SU-DHL-6 (cell line): Measurements from ENCODE around the gene ZBTB8OS.
"Not testable (repeated sequence)": the region's sequence is repeated elsewhere in the genome, so short reads cannot be mapped to it uniquely, and the experiment has no call there.

Experiments used
- H2AFZ ChIP-seq: fragments of 200-600 bp; sonication (generic); 2 replicates; pipeline ENCODE4 v1.6.1; 2014; ENCODE audit warnings: low read depth, mild to moderate bottlenecking, moderate library complexity, mixed read lengths, antibody characterized with exemption, low read length; ENCODE audit not compliant: severe bottlenecking
- H3F3A ChIP-seq: fragments of 200-600 bp; shearing (Covaris generic); 2 replicates; pipeline ENCODE4 v1.6.0; 2016; ENCODE audit warnings: antibody characterized with exemption, mild to moderate bottlenecking; ENCODE audit not compliant: insufficient read depth
- H3K27ac ChIP-seq: fragments of 200-600 bp; sonication (generic); 2 replicates; pipeline ENCODE4 v1.5.1; 2016; ENCODE audit warnings: low read depth, mild to moderate bottlenecking, low read length, moderate library complexity, mixed read lengths
- H3K27me3 ChIP-seq: fragments of 200-600 bp; sonication (generic), shearing (Covaris generic); 2 replicates; pipeline ENCODE4 v1.6.0; 2014; ENCODE audit warnings: mild to moderate bottlenecking, low read length
- H3K36me3 ChIP-seq: fragments of 200-600 bp; sonication (generic); 2 replicates; pipeline ENCODE4 v1.6.1; 2014; ENCODE audit warnings: mild to moderate bottlenecking, low read length, mixed read lengths
- H3K4me2 ChIP-seq: fragments of 300-600, 200-600 bp; shearing (Covaris generic), sonication (generic); 2 replicates; pipeline ENCODE4 v1.6.0; 2014; ENCODE audit warnings: low read length, low read depth, mild to moderate bottlenecking; ENCODE audit not compliant: poor library complexity, severe bottlenecking
- H3K4me3 ChIP-seq: fragments of 200-600 bp; sonication (generic); 2 replicates; pipeline ENCODE4 v1.5.1; 2014; ENCODE audit warnings: antibody characterized with exemption, low read length, mild to moderate bottlenecking, mixed read lengths; ENCODE audit not compliant: insufficient read depth, poor library complexity, severe bottlenecking
- H3K79me2 ChIP-seq: fragments of 200-600 bp; sonication (generic); 2 replicates; pipeline ENCODE4 v1.6.1; 2014; ENCODE audit warnings: mild to moderate bottlenecking, low read length, moderate library complexity; ENCODE audit not compliant: insufficient read depth
- H3K9ac ChIP-seq: fragments of 200-600 bp; sonication (generic); 2 replicates; pipeline ENCODE4 v1.7.0; 2014; ENCODE audit warnings: mild to moderate bottlenecking, low read length
- H3K9me2 ChIP-seq: fragments of 200-600 bp; sonication (generic); replicated peaks from 2 replicates; pipeline ENCODE4 v1.6.1; 2014; ENCODE audit warnings: low read length; ENCODE audit not compliant: insufficient read depth
- H3K9me3 ChIP-seq: fragments of 200-600 bp; sonication (generic); 2 replicates; pipeline ENCODE4 v1.6.1; 2014; ENCODE audit warnings: low read length, mixed read lengths; ENCODE audit not compliant: insufficient read depth
- H4K20me1 ChIP-seq: fragments of 200-600 bp; sonication (generic); 2 replicates; pipeline ENCODE4 v1.6.1; 2014; ENCODE audit warnings: low read depth, mild to moderate bottlenecking, antibody characterized with exemption, low read length, moderate library complexity, mixed read lengths
- EZH2phosphoT487 ChIP-seq: fragments of 200-600 bp; sonication (generic), shearing (Covaris generic); conservative IDR thresholded peaks from 2 replicates; pipeline ENCODE4 v1.6.1; 2018; ENCODE audit warnings: mild to moderate bottlenecking, antibody characterized with exemption, low read length, moderate library complexity, mixed read lengths
- TF ChIP-seq, protein P1 (sequence below): fragments of 200-600 bp; sonication (generic); IDR thresholded peaks from one replicate; pipeline ENCODE4 v1.5.1; 2017; ENCODE audit warnings: antibody characterized with exemption, mild to moderate bottlenecking, low read length, moderate library complexity; ENCODE audit not compliant: insufficient read depth, poor library complexity, severe bottlenecking

Gene ZBTB8OS

DNA sequence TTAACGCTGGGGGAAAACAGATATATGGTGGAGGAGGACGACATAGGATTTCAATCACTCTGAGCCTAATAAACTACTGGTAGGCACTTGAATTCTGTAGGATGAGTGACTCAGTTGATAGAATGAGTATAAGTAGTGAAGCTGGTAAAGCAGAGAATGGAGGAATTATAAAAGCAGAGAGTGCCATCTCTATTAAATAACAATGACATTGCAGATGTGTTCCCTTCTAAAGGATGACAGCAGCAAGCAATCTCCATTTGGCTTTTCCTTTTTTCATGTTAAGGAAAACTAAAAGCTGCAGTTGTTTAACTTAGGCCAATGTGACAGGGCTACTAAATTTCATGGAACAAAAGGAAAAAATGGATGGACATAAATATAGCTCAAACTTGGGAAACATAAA lies 17.5 kb downstream of the ZBTB8OS start:
- H3K27ac ChIP-seq: no peak overlapping the region
- H2AFZ ChIP-seq: no peak overlapping the region
- H3K9me2 ChIP-seq: no peaks in the 10 kb centered on the region
- no peak overlapping the region for H3K9ac ChIP-seq
- peaks cover 11% of the 10 kb centered on the region; the same call in 1 of the 2 replicates for H4K20me1 ChIP-seq
- peaks cover 5% of the 10 kb centered on the region; the same call in 1 of the 2 replicates for H3F3A ChIP-seq
- no peaks in the 10 kb centered on the region for H3K9me3 ChIP-seq
- peaks cover 73% of the 10 kb centered on the region for H3K79me2 ChIP-seq
- no peak for TF ChIP-seq EZH2phosphoT487
- TF ChIP-seq, protein P1, sequence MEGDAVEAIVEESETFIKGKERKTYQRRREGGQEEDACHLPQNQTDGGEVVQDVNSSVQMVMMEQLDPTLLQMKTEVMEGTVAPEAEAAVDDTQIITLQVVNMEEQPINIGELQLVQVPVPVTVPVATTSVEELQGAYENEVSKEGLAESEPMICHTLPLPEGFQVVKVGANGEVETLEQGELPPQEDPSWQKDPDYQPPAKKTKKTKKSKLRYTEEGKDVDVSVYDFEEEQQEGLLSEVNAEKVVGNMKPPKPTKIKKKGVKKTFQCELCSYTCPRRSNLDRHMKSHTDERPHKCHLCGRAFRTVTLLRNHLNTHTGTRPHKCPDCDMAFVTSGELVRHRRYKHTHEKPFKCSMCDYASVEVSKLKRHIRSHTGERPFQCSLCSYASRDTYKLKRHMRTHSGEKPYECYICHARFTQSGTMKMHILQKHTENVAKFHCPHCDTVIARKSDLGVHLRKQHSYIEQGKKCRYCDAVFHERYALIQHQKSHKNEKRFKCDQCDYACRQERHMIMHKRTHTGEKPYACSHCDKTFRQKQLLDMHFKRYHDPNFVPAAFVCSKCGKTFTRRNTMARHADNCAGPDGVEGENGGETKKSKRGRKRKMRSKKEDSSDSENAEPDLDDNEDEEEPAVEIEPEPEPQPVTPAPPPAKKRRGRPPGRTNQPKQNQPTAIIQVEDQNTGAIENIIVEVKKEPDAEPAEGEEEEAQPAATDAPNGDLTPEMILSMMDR: no peak
- H3K27me3 ChIP-seq: no peaks in the 10 kb centered on the region
- H3K36me3 ChIP-seq: peaks cover 30% of the 10 kb centered on the region
- H3K4me3 ChIP-seq: no peak overlapping the region
- H3K4me2 ChIP-seq: no peak overlapping the region

DNA sequence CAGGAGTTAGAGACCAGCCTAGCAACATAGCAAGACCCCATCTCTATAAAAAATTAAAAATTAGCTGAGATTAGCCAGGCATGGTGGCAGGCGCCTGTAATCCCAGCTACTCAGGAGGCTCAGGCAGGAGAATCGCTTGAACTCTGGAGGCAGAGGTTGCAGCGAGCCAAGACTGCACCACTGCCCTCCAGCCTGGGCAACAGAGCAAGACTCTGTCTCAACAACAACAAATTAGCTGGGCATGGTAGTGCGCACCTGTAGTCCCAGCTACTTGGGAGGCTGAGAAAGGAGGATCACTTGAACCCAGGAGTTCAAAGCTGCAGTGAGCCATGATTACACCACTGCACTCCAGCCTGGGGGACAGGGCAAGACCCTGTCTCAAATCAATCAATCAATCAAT lies 20.2 kb downstream of the ZBTB8OS start:
- not testable (repeated sequence) for H2AFZ ChIP-seq, H3K4me3 ChIP-seq, H3K27ac ChIP-seq, H3F3A ChIP-seq, H3K9me2 ChIP-seq, H3K9ac ChIP-seq, H3K9me3 ChIP-seq, H4K20me1 ChIP-seq, H3K4me2 ChIP-seq, H3K27me3 ChIP-seq
- peaks cover 38% of the 10 kb centered on the region for H3K36me3 ChIP-seq
- peaks cover 49% of the 10 kb centered on the region for H3K79me2 ChIP-seq

DNA sequence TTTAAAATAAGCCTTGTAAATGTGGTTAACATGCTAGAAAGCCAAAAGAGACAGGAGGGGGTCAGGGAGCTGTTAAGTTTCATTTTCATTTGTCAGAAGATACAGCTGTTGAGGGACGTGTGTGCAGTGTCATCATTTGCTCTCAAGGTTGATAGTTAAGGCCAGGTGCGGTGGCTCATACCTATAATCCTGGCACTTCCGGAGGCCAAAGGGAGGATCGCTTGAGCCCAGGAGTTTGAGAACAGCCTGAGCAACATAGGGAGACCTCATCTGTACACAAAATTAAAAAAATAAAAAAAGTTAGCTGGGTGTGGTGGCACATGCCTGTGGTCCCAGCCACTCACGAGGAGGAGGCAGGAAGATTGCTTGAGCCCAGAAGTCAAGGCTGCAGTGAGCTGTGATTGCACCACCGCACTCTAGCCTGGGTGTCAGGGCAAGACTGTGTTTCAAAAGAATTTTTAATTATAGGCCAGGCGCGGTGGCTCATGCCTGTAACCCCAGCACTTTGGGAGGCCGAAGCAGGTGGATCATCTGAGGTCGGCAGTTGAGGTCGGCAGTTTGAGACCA lies 22.7 kb downstream of the ZBTB8OS start:
- Histone ChIP-seq H3K9ac (no peak overlapping the region), H3K9me3 (no peaks in the 10 kb centered on the region), H3F3A (peaks cover 5% of the 10 kb centered on the region; the same call in 1 of the 2 replicates), H4K20me1 (peaks cover 1% of the 10 kb centered on the region; the same call in 1 of the 2 replicates), H3K79me2 (peaks cover 27% of the 10 kb centered on the region; the same call in 1 of the 2 replicates), H3K9me2 (no peaks in the 10 kb centered on the region), H3K27ac (no peak overlapping the region), H3K4me2 (no peak overlapping the region), H3K4me3 (no peak overlapping the region), H3K36me3 (peaks cover 35% of the 10 kb centered on the region), H2AFZ (no peak overlapping the region), H3K27me3 (no peaks in the 10 kb centered on the region)
- TF ChIP-seq, protein P1: no peak
- TF ChIP-seq EZH2phosphoT487: no peak

DNA sequence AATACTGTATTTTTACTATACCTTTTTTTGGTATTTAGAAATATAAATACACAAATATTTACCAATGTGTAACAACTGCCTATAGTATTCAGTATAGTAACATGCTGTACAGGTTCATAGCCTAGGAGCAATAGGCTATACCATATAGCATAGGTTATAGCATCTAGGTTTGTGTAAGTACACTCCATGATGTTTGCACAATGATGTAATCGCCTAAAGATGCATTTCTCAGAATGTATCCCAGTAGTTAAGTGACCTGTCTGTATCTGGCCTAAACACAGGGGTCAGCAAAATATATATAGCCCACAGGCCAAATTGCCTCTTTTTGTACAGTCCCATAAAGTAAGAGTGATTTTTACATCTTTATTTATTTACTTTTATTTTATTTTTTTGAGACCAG lies 24.2 kb downstream of the ZBTB8OS start:
- no peak overlapping the region for H3K4me2 ChIP-seq
- no peaks in the 10 kb centered on the region for H3K27me3 ChIP-seq
- H3K4me3 ChIP-seq: no peak overlapping the region
- H3K9me2 ChIP-seq: no peaks in the 10 kb centered on the region
- no peak overlapping the region for H3K27ac ChIP-seq
- no peak overlapping the region for H3K9ac ChIP-seq
- no peaks in the 10 kb centered on the region for H3K9me3 ChIP-seq
- H3K36me3 ChIP-seq: peaks cover 33% of the 10 kb centered on the region
- H3F3A ChIP-seq: no peaks in the 10 kb centered on the region; the same call in 1 of the 2 replicates
- no peak overlapping the region for H2AFZ ChIP-seq
- TF ChIP-seq EZH2phosphoT487: no peak
- TF ChIP-seq, protein P1: no peak
- 0 out of 2 replicates have a peak, but pooled peaks cover 12% of the 10 kb centered on the region for H3K79me2 ChIP-seq
- H4K20me1 ChIP-seq: no peaks in the 10 kb centered on the region
